Duodenal mucosa (tissue), 2 donors: ENCODE measurements around the gene OLR1.
"Not testable (repeated sequence)": the region's sequence is repeated elsewhere in the genome, so short reads cannot be mapped to it uniquely, and the experiment has no call there.

Experiments used
- H3K27ac ChIP-seq: one replicate; pipeline ENCODE4 v1.7.0; 2013; ENCODE audit warnings: low read depth, low read length
- H3K27me3 ChIP-seq, 2 donors: one replicate each; pipeline ENCODE4 v1.7.0; 2013; ENCODE audit warnings: low read length in 2 of 2, control low read depth in 1 of 2; ENCODE audit not compliant: insufficient read depth in 2 of 2, control insufficient read depth in 1 of 2
- H3K36me3 ChIP-seq, 2 donors: one replicate each; pipeline ENCODE4 v1.7.0; 2013; ENCODE audit warnings: low read length in 2 of 2, control low read depth in 1 of 2; ENCODE audit not compliant: insufficient read depth in 2 of 2, control insufficient read depth in 1 of 2
- H3K4me1 ChIP-seq, 2 donors: one replicate each; pipeline ENCODE4 v1.7.0; 2013; ENCODE audit warnings: low read length in 2 of 2, control low read depth in 1 of 2; ENCODE audit not compliant: insufficient read depth in 2 of 2, control insufficient read depth in 1 of 2
- H3K4me3 ChIP-seq, 2 donors: one replicate each; pipeline ENCODE4 v1.7.0; 2013; ENCODE audit warnings: low read length in 2 of 2, low read depth in 1 of 2
- H3K9ac ChIP-seq, 2 donors: one replicate each; pipeline ENCODE4 v1.7.0; 2013; ENCODE audit warnings: low read length in 2 of 2, low read depth in 1 of 2
- H3K9me3 ChIP-seq, 2 donors: one replicate each; pipeline ENCODE4 v1.7.0; 2013; ENCODE audit warnings: low read length in 2 of 2, control low read depth in 1 of 2; ENCODE audit not compliant: control insufficient read depth in 1 of 2

OLR1 gene

DNA sequence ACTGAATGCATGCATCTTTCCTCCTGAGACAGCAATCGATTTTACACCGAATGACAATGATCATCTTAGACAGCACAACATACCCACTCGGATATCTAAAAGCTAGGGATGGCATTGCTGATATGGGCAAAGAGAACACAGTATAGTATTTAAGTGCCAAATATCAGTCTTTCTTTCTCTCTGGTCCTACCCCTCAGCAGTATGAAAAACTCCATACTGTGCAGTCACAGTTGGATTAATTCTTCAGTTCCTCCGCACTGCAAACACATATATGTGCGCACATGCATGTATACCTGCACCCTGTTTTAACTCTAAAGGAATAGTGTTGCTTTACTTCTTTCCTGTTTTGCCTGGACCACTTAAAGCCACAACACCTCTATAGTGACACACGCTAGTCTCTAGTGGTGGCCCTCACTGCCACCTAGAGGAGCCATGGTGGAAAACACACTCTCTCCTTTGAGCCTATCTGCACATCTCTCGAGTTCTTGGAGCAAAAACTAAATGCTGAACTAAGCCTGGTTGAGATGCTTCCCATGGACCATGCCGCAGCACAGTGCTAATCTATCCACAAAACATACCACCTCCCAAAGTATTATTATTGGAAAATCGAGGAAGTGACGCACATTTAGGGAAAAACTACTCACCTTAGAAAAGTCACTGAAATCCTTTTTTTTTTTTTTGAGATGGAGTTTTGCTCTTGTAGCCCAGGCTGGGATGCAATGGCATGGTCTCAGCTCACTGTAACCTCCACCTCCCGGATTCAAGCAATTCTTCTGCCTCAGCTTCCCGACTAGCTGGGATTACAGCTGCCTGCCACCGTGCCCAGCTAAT, 18.8 kb upstream of the OLR1 start:
- Histone ChIP-seq H3K9ac (no peak overlapping the region), H3K27ac (no peak overlapping the region), H3K4me1 (no peaks in the 10 kb centered on the region), H3K9me3 (no peaks in the 10 kb centered on the region), H3K27me3 (no peaks in the 10 kb centered on the region), H3K36me3 (no peaks in the 10 kb centered on the region), H3K4me3 (no peak overlapping the region)

DNA sequence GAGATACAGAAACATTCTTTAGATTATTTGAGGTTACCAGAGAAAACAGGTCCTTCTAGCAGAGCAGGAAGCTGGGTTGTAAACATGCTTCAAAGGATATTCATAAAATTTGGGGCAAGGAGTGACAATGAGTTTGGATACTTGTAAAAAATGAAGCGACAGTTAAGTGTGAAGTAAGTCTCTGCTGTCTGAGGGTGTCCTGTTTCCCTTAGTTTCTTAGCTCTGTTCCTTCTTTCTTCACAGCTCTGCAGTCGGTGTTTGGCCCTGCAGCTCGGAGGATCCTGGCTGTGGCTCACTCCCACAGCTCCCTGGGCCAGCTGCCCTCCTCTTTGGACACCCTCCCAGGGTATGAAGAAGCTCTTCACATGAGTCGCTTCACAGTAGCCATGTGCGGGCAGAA, 17.7 kb upstream of the OLR1 start:
- Histone ChIP-seq H3K9ac (no peak overlapping the region), H3K9me3 (no peaks in the 10 kb centered on the region), H3K4me1 (no peaks in the 10 kb centered on the region), H3K36me3 (no peaks in the 10 kb centered on the region), H3K27me3 (no peaks in the 10 kb centered on the region), H3K27ac (no peak overlapping the region), H3K4me3 (no peak overlapping the region)

DNA sequence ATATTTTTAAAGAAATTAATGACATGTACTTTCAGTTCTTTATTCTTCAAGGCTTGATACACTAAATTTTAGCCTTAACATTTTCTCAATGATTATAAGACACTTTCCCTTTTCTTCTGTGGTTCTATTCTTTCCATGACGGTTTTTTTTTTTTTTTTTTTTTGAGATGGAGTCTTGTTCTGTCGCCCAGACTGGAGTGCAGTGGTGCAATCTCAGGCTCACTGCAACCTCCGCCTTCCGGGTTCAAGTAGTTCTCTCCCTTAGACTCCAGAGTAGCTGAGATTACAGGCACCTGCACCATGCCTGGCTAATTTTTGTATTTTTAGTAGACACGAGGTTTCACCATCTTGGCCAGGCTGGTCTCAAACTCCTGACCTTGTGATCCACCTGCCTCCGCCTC, 15.0 kb upstream of the OLR1 start:
- H3K4me1 ChIP-seq, H3K4me3 ChIP-seq, H3K27ac ChIP-seq, H3K36me3 ChIP-seq, H3K9me3 ChIP-seq, H3K9ac ChIP-seq, H3K27me3 ChIP-seq: not testable (repeated sequence)

DNA sequence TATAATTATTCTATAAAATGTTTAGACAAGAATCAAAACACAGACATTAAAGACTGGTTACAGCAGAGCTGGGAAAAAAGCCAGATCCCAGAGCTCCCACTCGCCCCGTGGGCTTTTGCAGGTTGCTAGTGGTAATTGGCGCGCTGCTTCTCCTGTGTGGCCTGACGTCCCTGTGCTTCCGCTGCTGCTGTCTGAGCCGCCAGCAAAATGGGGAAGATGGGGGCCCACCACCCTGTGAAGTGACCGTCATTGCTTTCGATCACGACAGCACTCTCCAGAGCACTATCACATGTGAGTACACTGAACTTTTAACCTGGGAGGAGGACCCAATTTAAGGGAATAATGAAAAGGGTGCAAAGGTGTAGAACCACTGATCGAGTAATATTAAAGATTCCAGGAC, 14.4 kb upstream of the OLR1 start:
- Histone ChIP-seq H3K36me3 (no peaks in the 10 kb centered on the region), H3K4me3 (no peak overlapping the region), H3K9ac (no peak overlapping the region), H3K4me1 (no peaks in the 10 kb centered on the region), H3K27me3 (no peaks in the 10 kb centered on the region), H3K27ac (no peak overlapping the region), H3K9me3 (no peaks in the 10 kb centered on the region)

DNA sequence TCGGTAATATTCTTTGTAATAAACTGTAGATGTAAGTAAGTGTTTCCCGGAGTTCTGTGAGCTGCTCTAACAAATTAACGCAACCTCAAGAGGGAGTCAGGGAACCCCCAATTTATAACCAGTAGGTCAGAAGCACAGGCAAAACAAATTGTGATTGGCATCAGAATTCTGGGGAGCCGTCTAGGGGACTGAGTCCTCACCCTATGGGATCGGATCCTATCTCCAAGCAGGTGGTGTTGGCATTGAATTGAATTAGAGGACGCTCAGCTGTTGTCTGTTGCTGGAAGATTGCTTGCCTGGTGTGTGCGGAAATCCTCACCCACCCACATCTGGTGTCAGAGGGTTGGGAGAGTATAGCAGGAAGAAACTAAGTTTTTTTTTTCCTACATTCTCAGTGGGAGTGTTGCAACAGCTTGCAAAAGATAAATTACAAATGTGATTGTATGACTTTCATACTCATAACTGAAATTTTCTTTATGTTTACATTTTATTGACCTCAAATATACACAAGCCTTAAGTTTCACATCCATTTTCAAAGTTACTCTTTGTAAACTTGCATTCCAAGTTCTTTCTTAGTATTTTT, 12.4 kb upstream of the OLR1 start:
- H3K4me1 ChIP-seq = no peaks in the 10 kb centered on the region
- no peak overlapping the region for H3K27ac ChIP-seq
- no peaks in the 10 kb centered on the region for H3K27me3 ChIP-seq
- no peak overlapping the region for H3K9ac ChIP-seq
- no peak overlapping the region for H3K4me3 ChIP-seq
- no peaks in the 10 kb centered on the region for H3K36me3 ChIP-seq
- H3K9me3 ChIP-seq = no peaks in the 10 kb centered on the region

DNA sequence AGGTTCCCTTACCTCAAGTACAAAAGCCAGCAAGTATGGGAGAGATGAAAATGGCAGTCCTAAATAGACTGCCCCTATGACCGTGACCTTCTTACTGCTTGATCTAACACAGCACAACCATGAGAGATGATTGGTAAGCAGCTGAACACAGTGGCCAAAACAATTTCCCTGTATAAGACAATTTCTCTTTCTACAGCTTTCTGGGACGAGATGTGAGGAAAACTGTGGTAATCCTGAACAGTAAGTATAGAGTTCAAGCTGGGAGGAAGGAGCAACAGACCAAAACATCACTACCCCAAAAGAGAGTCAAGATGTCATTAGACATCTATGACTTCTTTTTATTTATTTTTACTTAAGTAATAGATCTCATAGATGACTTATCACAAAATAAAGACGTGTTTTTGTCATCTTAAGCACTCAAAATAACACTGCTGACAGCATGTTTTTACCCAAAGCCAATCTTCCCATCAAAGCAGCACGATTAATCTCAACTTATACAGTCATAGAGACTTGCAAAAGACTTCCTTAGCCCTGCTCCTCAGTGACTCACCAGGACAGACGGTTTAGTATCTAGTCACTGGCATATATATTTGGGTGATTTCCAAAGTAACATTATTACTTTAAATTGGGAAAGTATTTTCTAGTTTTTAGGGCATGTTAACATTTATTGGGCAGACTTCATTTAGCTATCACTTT, 10.6 kb upstream of the OLR1 start:
- Histone ChIP-seq H3K9ac (no peak overlapping the region), H3K36me3 (no peaks in the 10 kb centered on the region), H3K4me1 (no peaks in the 10 kb centered on the region), H3K9me3 (no peaks in the 10 kb centered on the region), H3K27ac (no peak overlapping the region), H3K4me3 (no peak overlapping the region), H3K27me3 (no peaks in the 10 kb centered on the region)

DNA sequence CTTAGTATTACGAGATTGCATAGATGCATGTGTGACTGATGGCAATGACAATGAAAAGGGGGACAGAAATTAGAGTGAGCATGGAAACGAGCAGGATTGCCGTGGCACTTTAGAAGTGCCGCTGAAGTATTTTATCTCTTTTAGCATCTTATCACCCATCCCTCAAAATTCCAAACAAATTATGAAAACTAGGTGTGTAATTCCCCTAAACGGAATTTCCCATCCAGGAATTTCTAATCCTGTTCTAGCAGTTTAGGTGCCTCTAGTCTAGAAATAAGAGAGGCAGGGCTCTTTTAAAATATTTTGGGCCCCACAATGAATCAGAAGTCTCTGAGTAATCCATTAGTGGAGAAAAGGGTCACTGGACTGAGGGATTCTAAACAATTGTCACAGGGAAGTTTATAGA, 7.8 kb upstream of the OLR1 start:
- Histone ChIP-seq H3K4me3 (no peak overlapping the region), H3K27ac (no peak overlapping the region), H3K4me1 (peaks cover 0 to 4% of the 10 kb centered on the region in 2 donors), H3K27me3 (no peaks in the 10 kb centered on the region), H3K36me3 (no peaks in the 10 kb centered on the region), H3K9ac (no peak overlapping the region), H3K9me3 (no peaks in the 10 kb centered on the region)

DNA sequence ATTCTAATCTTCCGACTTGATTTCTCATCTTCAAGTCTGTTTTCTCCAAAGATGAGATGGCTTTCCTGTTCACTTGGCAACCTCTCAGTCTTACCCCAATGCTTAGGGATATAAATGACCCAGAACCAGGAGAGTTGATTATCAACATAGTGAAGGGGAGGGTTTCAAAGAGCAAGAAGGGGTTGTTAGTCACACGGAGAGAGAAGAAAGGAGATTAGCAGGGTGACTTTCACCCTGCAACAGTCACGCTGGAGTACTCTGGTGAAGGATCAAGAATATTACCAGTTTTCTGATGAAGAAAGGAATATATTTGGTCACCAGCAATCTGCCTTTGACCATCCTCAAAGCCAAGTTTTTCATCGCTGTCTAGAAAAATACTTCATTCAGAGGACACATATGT, 6.9 kb upstream of the OLR1 start, which contains the start of gene TMEM52B:
Gene TMEM52B, plus strand, starts transcription at position 212 of the 400 bp plus-strand sequence. CDS start 543 bp downstream, outside the sequence.
- Histone ChIP-seq H3K9ac (no peak within 1 kb of the TSS), H3K4me1 (peaks cover 0 to 4% of the 10 kb centered on the region in 2 donors), H3K27me3 (no peaks in the 10 kb centered on the region), H3K36me3 (no peaks in the 10 kb centered on the region), H3K4me3 (no peak within 1 kb of the TSS), H3K9me3 (no peaks in the 10 kb centered on the region), H3K27ac (no peak within 1 kb of the TSS)

DNA sequence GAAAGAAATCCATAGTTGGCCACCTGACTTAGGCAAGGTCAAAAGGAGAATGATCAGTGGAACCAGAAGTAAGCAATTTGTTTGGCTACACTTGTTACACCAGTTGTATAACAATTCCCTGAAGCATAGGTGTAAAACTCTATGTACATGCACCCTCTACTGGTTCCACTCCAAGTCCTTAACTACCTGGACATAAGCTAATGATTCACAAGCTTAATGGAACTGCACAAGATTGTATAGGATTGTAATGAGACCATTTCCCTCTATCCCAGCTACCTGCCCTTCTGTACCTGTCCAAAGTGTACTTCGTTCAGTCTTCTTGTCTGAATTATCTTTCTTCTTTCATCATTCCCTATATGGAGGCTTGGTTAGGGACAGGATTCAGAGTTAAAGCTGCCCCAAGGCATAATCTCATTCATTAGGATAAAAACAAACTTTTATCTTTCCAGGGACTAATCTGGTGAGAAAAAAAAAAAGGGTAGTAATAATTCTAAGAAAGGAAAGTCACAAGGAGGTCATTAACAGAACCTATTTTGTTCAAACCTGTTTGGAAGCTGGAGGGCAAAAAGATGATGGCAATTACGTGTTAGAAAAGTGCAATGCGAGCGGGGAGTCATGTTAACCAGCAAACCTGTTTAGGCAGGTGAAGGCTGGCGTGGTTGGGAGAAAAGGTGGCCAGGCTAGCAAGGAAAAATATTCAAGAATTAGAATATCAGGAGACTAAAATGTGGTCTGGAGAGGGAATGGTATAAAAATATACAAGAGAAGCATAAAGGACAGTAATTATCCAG, 4.1 kb upstream of the OLR1 start:
- Histone ChIP-seq H3K27me3 (no peaks in the 10 kb centered on the region), H3K4me1 (peaks cover 0 to 4% of the 10 kb centered on the region in 2 donors), H3K9ac (no peak overlapping the region), H3K4me3 (no peak overlapping the region), H3K9me3 (no peaks in the 10 kb centered on the region), H3K36me3 (no peaks in the 10 kb centered on the region), H3K27ac (no peak overlapping the region)
